ENCODE results near the gene HSF4.
A peak's percentile ranks its signal among the peaks of the same experiment; 100 is the strongest.

The HSF4 gene

GRCh38 chr16:67150047-67150832 lies 14.3 kb upstream of the HSF4 start:
- DNase-seq (ENCODE audit: low spot score), result peak; percentile 80

- peak; percentile 91 for DNase-seq (ENCODE audit: low spot score)
These were observed 13.6 kb upstream of the HSF4 start, which contains the start of gene B3GNT9 for GRCh38 chr16:67150833-67151396. Gene B3GNT9, minus strand, starts transcription at chr16:67150998. Its CDS starts 513 bp downstream, at chr16:67150485.

GRCh38 chr16:67151431-67152097 lies 13.0 kb upstream of the HSF4 start:
- no peak for DNase-seq (ENCODE audit: low spot score)

GRCh38 chr16:67154578-67155294 lies 9.8 kb upstream of the HSF4 start:
- DNase-seq (ENCODE audit: low spot score), result peak; percentile 60

- peak; percentile 82 for DNase-seq (ENCODE audit: low spot score)
These were observed 9.0 kb upstream of the HSF4 start for GRCh38 chr16:67155295-67156142.

- DNase-seq (ENCODE audit: low spot score), result peak; percentile 62
These were observed 8.3 kb upstream of the HSF4 start for GRCh38 chr16:67156143-67156844.

GRCh38 chr16:67157106-67157748 lies 7.3 kb upstream of the HSF4 start:
- DNase-seq (ENCODE audit: low spot score), result no peak

GRCh38 chr16:67157892-67158635 lies 6.5 kb upstream of the HSF4 start:
- no peak for DNase-seq (ENCODE audit: low spot score)

GRCh38 chr16:67158637-67159600 lies 5.6 kb upstream of the HSF4 start:
- DNase-seq (ENCODE audit: low spot score), result no peak

- no peak for DNase-seq (ENCODE audit: low spot score)
These were observed 2.9 kb upstream of the HSF4 start for GRCh38 chr16:67161595-67162058.

- no peak for DNase-seq (ENCODE audit: low spot score)
These were observed 1.9 kb upstream of the HSF4 start for GRCh38 chr16:67162506-67163163.

GRCh38 chr16:67163164-67163998 lies 1.2 kb upstream of the HSF4 start:
- no peak for DNase-seq (ENCODE audit: low spot score)

- DNase-seq (ENCODE audit: low spot score), result no peak
These were observed 466 bp upstream of the HSF4 start for GRCh38 chr16:67163999-67164558.

GRCh38 chr16:67165121-67166078 lies 855 bp downstream of the HSF4 start:
- no peak for DNase-seq (ENCODE audit: low spot score)

GRCh38 chr16:67166110-67166547 lies 1.6 kb downstream of the HSF4 start:
- DNase-seq (ENCODE audit: low spot score), result no peak

Measured in left forelimb (tissue), 1 donor.